B cell (primary cell): ENCODE results near the gene ATF6B.

Experiments
- EZH2 ChIP-seq: IDR thresholded peaks from 2 replicates; pipeline ENCODE4 v1.6.1; 2012; ENCODE audit warnings: borderline replicate concordance, low read depth, mild to moderate bottlenecking, moderate library complexity, low read length; ENCODE audit not compliant: insufficient read depth, poor library complexity, severe bottlenecking
- TF ChIP-seq, protein P1 (sequence below): fragments of 200-600 bp; IDR thresholded peaks from one replicate; pipeline ENCODE4 v1.8.0; 2022; ENCODE audit warnings: antibody characterized with exemption, mild to moderate bottlenecking

DNA sequence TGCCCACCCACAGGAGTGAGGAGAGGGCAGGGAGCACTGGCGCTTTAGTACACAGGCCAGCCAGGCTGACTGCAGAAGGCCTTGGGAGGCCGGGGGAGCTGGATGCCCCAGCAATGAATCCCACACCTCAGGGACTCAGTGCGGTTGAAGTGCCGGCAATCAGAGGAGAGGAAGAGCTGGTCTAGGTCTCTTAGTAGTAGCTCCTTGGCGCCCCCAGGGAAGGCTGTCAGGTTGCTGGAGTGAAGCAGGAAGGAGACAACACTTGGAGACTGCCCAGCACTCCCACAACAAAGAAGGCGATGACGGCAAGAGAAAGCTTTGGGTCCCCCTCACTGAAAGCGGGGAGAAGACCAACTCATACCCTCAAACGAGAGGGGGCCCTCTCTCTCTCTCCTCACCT is 10.6 kb downstream of the ATF6B start:
- TF ChIP-seq EZH2 = no peak
- TF ChIP-seq, protein P1, sequence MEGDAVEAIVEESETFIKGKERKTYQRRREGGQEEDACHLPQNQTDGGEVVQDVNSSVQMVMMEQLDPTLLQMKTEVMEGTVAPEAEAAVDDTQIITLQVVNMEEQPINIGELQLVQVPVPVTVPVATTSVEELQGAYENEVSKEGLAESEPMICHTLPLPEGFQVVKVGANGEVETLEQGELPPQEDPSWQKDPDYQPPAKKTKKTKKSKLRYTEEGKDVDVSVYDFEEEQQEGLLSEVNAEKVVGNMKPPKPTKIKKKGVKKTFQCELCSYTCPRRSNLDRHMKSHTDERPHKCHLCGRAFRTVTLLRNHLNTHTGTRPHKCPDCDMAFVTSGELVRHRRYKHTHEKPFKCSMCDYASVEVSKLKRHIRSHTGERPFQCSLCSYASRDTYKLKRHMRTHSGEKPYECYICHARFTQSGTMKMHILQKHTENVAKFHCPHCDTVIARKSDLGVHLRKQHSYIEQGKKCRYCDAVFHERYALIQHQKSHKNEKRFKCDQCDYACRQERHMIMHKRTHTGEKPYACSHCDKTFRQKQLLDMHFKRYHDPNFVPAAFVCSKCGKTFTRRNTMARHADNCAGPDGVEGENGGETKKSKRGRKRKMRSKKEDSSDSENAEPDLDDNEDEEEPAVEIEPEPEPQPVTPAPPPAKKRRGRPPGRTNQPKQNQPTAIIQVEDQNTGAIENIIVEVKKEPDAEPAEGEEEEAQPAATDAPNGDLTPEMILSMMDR = no peak
